HK-2 (cell line): ENCODE measurements around the gene SLC9A1.
"Not testable (repeated sequence)": the region's sequence is repeated elsewhere in the genome, so short reads cannot be mapped to it uniquely, and the experiment has no call there.

Experiments used
- DNase-seq: peaks from one replicate; pipeline ENCODE4 v3.0.0-alpha.2; 2018; ENCODE audit not compliant: unreplicated experiment

The SLC9A1 gene

GRCh38 chr1:27132624-27133023 is 22.3 kb downstream of the SLC9A1 start:
- DNase-seq: no peak

- no peak for DNase-seq
Measured at GRCh38 chr1:27132147-27132546, 22.8 kb downstream of the SLC9A1 start.

GRCh38 chr1:27130798-27131197 is 24.1 kb downstream of the SLC9A1 start:
- no peak for DNase-seq

- DNase-seq: no peak
Measured at GRCh38 chr1:27129225-27129624, 25.7 kb downstream of the SLC9A1 start.

- DNase-seq: no peak
Measured at GRCh38 chr1:27127419-27127818, 27.5 kb downstream of the SLC9A1 start.

GRCh38 chr1:27126391-27126790 is 28.5 kb downstream of the SLC9A1 start:
- no peak for DNase-seq

- DNase-seq: not testable (repeated sequence)
Measured at GRCh38 chr1:27125125-27125524, 29.8 kb downstream of the SLC9A1 start.

GRCh38 chr1:27124405-27124804 is 30.5 kb downstream of the SLC9A1 start:
- no peak for DNase-seq

- DNase-seq: peak; percentile 69
Measured at GRCh38 chr1:27122652-27123051, 32.3 kb downstream of the SLC9A1 start.

GRCh38 chr1:27120854-27121253 is 34.1 kb downstream of the SLC9A1 start:
- no peak for DNase-seq

- no peak for DNase-seq
Measured at GRCh38 chr1:27118440-27118689, 36.6 kb downstream of the SLC9A1 start.

- no peak for DNase-seq
Measured at GRCh38 chr1:27117733-27118439, 37.0 kb downstream of the SLC9A1 start.

- DNase-seq: no peak
Measured at GRCh38 chr1:27116697-27117096, 38.2 kb downstream of the SLC9A1 start.

GRCh38 chr1:27116232-27116631 is 38.7 kb downstream of the SLC9A1 start:
- DNase-seq: no peak

GRCh38 chr1:27114546-27114945 is 40.4 kb downstream of the SLC9A1 start:
- DNase-seq: no peak

- no peak for DNase-seq
Measured at GRCh38 chr1:27113861-27114260, 41.1 kb downstream of the SLC9A1 start.

- DNase-seq: peak; percentile 92
Measured at GRCh38 chr1:27111626-27112573, 43.0 kb downstream of the SLC9A1 start.

- no peak for DNase-seq
Measured at GRCh38 chr1:27109103-27109822, 45.7 kb downstream of the SLC9A1 start.

GRCh38 chr1:27108588-27108987 is 46.3 kb downstream of the SLC9A1 start:
- no peak for DNase-seq

- DNase-seq: no peak
Measured at GRCh38 chr1:27106561-27107323, 48.2 kb downstream of the SLC9A1 start.

GRCh38 chr1:27105018-27105417 is 49.9 kb downstream of the SLC9A1 start:
- DNase-seq: no peak

GRCh38 chr1:27103498-27103897 is 51.4 kb downstream of the SLC9A1 start:
- no peak for DNase-seq
